Neuron (in vitro differentiated cells): ENCODE results near the gene ZSCAN2.

Experiments used
- H2AFZ ChIP-seq: one replicate; pipeline ENCODE4 v1.6.1; 2013; ENCODE audit warnings: low read depth, mild to moderate bottlenecking, inconsistent platforms, low read length, moderate library complexity
- H3K27me3 ChIP-seq: one replicate; pipeline ENCODE4 v1.6.1; 2013; ENCODE audit warnings: low read length; ENCODE audit not compliant: insufficient read depth
- H3K36me3 ChIP-seq: one replicate; pipeline ENCODE4 v1.6.1; 2013; ENCODE audit warnings: low read length; ENCODE audit not compliant: insufficient read depth
- H3K4me1 ChIP-seq: one replicate; pipeline ENCODE4 v1.6.1; 2013; ENCODE audit warnings: low read length; ENCODE audit not compliant: insufficient read depth
- H3K4me3 ChIP-seq: 2 replicates; pipeline ENCODE4 v1.5.1; 2013; ENCODE audit warnings: mild to moderate bottlenecking, low read length, moderate library complexity
- H3K9me3 ChIP-seq: one replicate; pipeline ENCODE4 v1.6.1; 2013; ENCODE audit warnings: low read length

The ZSCAN2 gene

GRCh38 chr15:84654689-84655453 is 54.1 kb downstream of the ZSCAN2 start:
- Histone ChIP-seq H3K9me3 (no peaks in the 10 kb centered on the region), H3K36me3 (peaks cover 25% of the 10 kb centered on the region), H3K4me3 (peak overlapping the region; percentile 72), H3K4me1 (peaks cover 8% of the 10 kb centered on the region), H3K27me3 (no peaks in the 10 kb centered on the region), H2AFZ (no peak overlapping the region)

GRCh38 chr15:84656972-84657371 is 56.2 kb downstream of the ZSCAN2 start:
- peaks cover 8% of the 10 kb centered on the region for H3K4me1 ChIP-seq
- H3K9me3 ChIP-seq = no peaks in the 10 kb centered on the region
- H3K27me3 ChIP-seq = no peaks in the 10 kb centered on the region
- H2AFZ ChIP-seq = no peak overlapping the region
- H3K36me3 ChIP-seq = peaks cover 19% of the 10 kb centered on the region
- no peak overlapping the region for H3K4me3 ChIP-seq

GRCh38 chr15:84657748-84658079 is 56.9 kb downstream of the ZSCAN2 start:
- Histone ChIP-seq H3K4me3 (no peak overlapping the region), H3K4me1 (peaks cover 7% of the 10 kb centered on the region), H2AFZ (no peak overlapping the region), H3K9me3 (no peaks in the 10 kb centered on the region), H3K27me3 (no peaks in the 10 kb centered on the region), H3K36me3 (peaks cover 15% of the 10 kb centered on the region)

- peaks cover 3% of the 10 kb centered on the region for H3K4me1 ChIP-seq
- H2AFZ ChIP-seq = no peak within 1 kb of the TSS
- no peaks in the 10 kb centered on the region for H3K27me3 ChIP-seq
- H3K36me3 ChIP-seq = peaks cover 15% of the 10 kb centered on the region
- H3K9me3 ChIP-seq = no peaks in the 10 kb centered on the region
- no peak within 1 kb of the TSS for H3K4me3 ChIP-seq
Measured at GRCh38 chr15:84658080-84658787, 57.4 kb downstream of the ZSCAN2 start, which contains the start of gene NMB. Gene NMB (minus strand): TSS chr15:84658199. CDS start chr15:84658152, 47 bp downstream.

GRCh38 chr15:84658788-84659411 is 58.1 kb downstream of the ZSCAN2 start:
- H3K4me3 ChIP-seq = no peak overlapping the region
- no peaks in the 10 kb centered on the region for H3K27me3 ChIP-seq
- H3K9me3 ChIP-seq = no peaks in the 10 kb centered on the region
- no peak overlapping the region for H2AFZ ChIP-seq
- H3K36me3 ChIP-seq = peaks cover 15% of the 10 kb centered on the region
- H3K4me1 ChIP-seq = no peaks in the 10 kb centered on the region

- Histone ChIP-seq H3K36me3 (peaks cover 25% of the 10 kb centered on the region), H3K4me3 (no peak overlapping the region), H3K4me1 (no peaks in the 10 kb centered on the region), H3K27me3 (no peaks in the 10 kb centered on the region), H2AFZ (no peak overlapping the region), H3K9me3 (no peaks in the 10 kb centered on the region)
Measured at GRCh38 chr15:84659904-84660781, 59.3 kb downstream of the ZSCAN2 start.

- H3K36me3 ChIP-seq = peaks cover 33% of the 10 kb centered on the region
Measured at GRCh38 chr15:84661001-84661400, 60.2 kb downstream of the ZSCAN2 start.

GRCh38 chr15:84666373-84666772 is 65.6 kb downstream of the ZSCAN2 start:
- H3K9me3 ChIP-seq = no peaks in the 10 kb centered on the region
- no peak overlapping the region for H3K4me3 ChIP-seq
- H2AFZ ChIP-seq = no peak overlapping the region
- H3K36me3 ChIP-seq = peaks cover 70% of the 10 kb centered on the region
- no peaks in the 10 kb centered on the region for H3K27me3 ChIP-seq
- no peaks in the 10 kb centered on the region for H3K4me1 ChIP-seq

More at GRCh38 chr15:84661001-84661400, 60.2 kb downstream of the ZSCAN2 start:
- Histone ChIP-seq H3K9me3 (no peaks in the 10 kb centered on the region), H3K4me1 (no peaks in the 10 kb centered on the region), H2AFZ (no peak overlapping the region), H3K4me3 (no peak overlapping the region), H3K27me3 (no peaks in the 10 kb centered on the region)

GRCh38 chr15:84668221-84668982 is 67.6 kb downstream of the ZSCAN2 start:
- Histone ChIP-seq H3K4me3 (no peak overlapping the region), H3K9me3 (no peaks in the 10 kb centered on the region), H2AFZ (no peak overlapping the region), H3K4me1 (no peaks in the 10 kb centered on the region), H3K36me3 (peaks cover 75% of the 10 kb centered on the region), H3K27me3 (no peaks in the 10 kb centered on the region)

- Histone ChIP-seq H3K27me3 (no peaks in the 10 kb centered on the region), H2AFZ (no peak overlapping the region), H3K36me3 (peaks cover 78% of the 10 kb centered on the region), H3K4me3 (no peak overlapping the region), H3K4me1 (no peaks in the 10 kb centered on the region), H3K9me3 (no peaks in the 10 kb centered on the region)
Measured at GRCh38 chr15:84669726-84670125, 68.9 kb downstream of the ZSCAN2 start.

GRCh38 chr15:84671211-84671610 is 70.4 kb downstream of the ZSCAN2 start:
- peaks cover 73% of the 10 kb centered on the region for H3K36me3 ChIP-seq
- no peaks in the 10 kb centered on the region for H3K27me3 ChIP-seq

More at GRCh38 chr15:84671211-84671610, 70.4 kb downstream of the ZSCAN2 start:
- Histone ChIP-seq H3K4me1 (no peaks in the 10 kb centered on the region), H2AFZ (no peak overlapping the region), H3K4me3 (no peak overlapping the region), H3K9me3 (no peaks in the 10 kb centered on the region)
